HCT116 (cell line): Measurements from ENCODE around the gene NFIA. TPM values are rescaled to one million over a fixed set of nuclear protein-coding genes. Genes with fewer than 3 reads are reported as not detected.

Experiments
- ATAC-seq: fragments of 200-7000 bp; cut with Tn5 transposase; 2 replicates; pipeline ENCODE4 v1.9.1; 2020; ENCODE audit warnings: mild to moderate bottlenecking, moderate library complexity
- BruUV-seq: library from RNA; stranded (reverse); fragments of 400-500 nt; replicated peaks from 2 replicates; lab custom pipeline; 2021; lab: Mats Ljungman, UMichigan
- CTCF ChIA-PET: fragments of 300-600 bp; sonication (Branson Sonifier 250); formaldehyde crosslinking; loops from one replicate; lab custom pipeline; 2021; ENCODE audit warnings: antibody characterized with exemption; lab: Charles Lee
- POLR2A ChIA-PET: fragments of 300-600, 350-600 bp; sonication (Branson Sonifier 250); formaldehyde crosslinking; loops from one replicate; lab custom pipeline; 2021; ENCODE audit warnings: antibody characterized with exemption; lab: Charles Lee
- RAD21 ChIA-PET, 2 experiments: fragments of 300-600 bp; sonication (Branson Sonifier 250); formaldehyde crosslinking; loops; one replicate each; lab custom pipeline; 2023; ENCODE audit warnings: low total read pairs in 2 of 2; ENCODE audit not compliant: uncharacterized antibody in 2 of 2, unreplicated experiment in 2 of 2, low non-redundant PET in 1 of 2; lab: Charles Lee
- DNase-seq: peaks from one replicate; pipeline ENCODE4 v3.0.0-alpha.2; 2010; ENCODE audit warnings: low read depth, low spot score
- H2AFZ ChIP-seq: fragments of 200-600 bp; shearing (Covaris generic), sonication (generic); 2 replicates; pipeline ENCODE4 v1.6.1; 2017; ENCODE audit warnings: low read depth, mixed run types, mixed read lengths, antibody characterized with exemption, low read length; ENCODE audit not compliant: poor library complexity, severe bottlenecking
- H3K27ac ChIP-seq: 2 replicates; pipeline ENCODE4 v1.5.1; 2012; ENCODE audit warnings: low read depth, low read length
- H3K27me3 ChIP-seq: fragments of 200-600 bp; sonication (generic); 2 replicates; pipeline ENCODE4 v1.6.1; 2016; ENCODE audit warnings: mixed run types, low read length, mixed read lengths; ENCODE audit not compliant: insufficient read depth
- H3K36me3 ChIP-seq, 2 experiments: fragments of 200-500 bp in 1 of 2; fragments of 200-600 bp in 1 of 2; sonication (Bioruptor generic) in 1 of 2; sonication (generic) in 1 of 2; 2 replicates each; pipeline versions ENCODE4 v1.5.1 to v1.6.1; 2014 to 2016; ENCODE audit warnings: low read length in 2 of 2, inconsistent platforms in 1 of 2, mixed read lengths in 1 of 2, mixed run types in 1 of 2; ENCODE audit not compliant: insufficient read depth in 2 of 2, control insufficient read depth in 1 of 2
- H3K4me1 ChIP-seq, 2 experiments: fragments of 200-600 bp in 1 of 2; sonication (generic) in 1 of 2; 2 replicates each; pipeline versions ENCODE4 v1.5.1 to v1.6.1; 2012 to 2017; ENCODE audit warnings: low read length in 2 of 2, inconsistent platforms in 1 of 2, mild to moderate bottlenecking in 1 of 2, mixed read lengths in 1 of 2, mixed run types in 1 of 2, moderate library complexity in 1 of 2; ENCODE audit not compliant: insufficient read depth in 2 of 2, control insufficient read depth in 1 of 2
- H3K4me2 ChIP-seq: fragments of 200-600 bp; sonication (generic); 2 replicates; pipeline ENCODE4 v1.6.1; 2017; ENCODE audit warnings: mixed run types, low read length, mixed read lengths
- H3K4me3 ChIP-seq, 2 experiments: fragments of 200-600 bp in 1 of 2; sonication (generic) in 1 of 2; replicated peaks in 1 of 2; 2 replicates each; pipeline ENCODE4 v1.5.1; 2011 to 2016; ENCODE audit warnings: low read length in 2 of 2, control low read depth in 1 of 2, low read depth in 1 of 2, mild to moderate bottlenecking in 1 of 2, mixed read lengths in 1 of 2, mixed run types in 1 of 2
- H3K79me2 ChIP-seq: fragments of 200-600 bp; sonication (generic); 2 replicates; pipeline ENCODE4 v1.6.1; 2017; ENCODE audit warnings: mild to moderate bottlenecking, mixed run types, low read length, moderate library complexity, mixed read lengths; ENCODE audit not compliant: insufficient read depth
- H3K9ac ChIP-seq: fragments of 200-600 bp; sonication (generic); 2 replicates; pipeline ENCODE4 v1.6.1; 2016; ENCODE audit warnings: low read length, mixed read lengths
- H3K9me2 ChIP-seq: fragments of 200-600 bp; sonication (generic), shearing (Covaris generic); 2 replicates; pipeline ENCODE4 v1.6.1; 2017; ENCODE audit warnings: mixed run types, mild to moderate bottlenecking, moderate library complexity; ENCODE audit not compliant: insufficient read depth
- H3K9me3 ChIP-seq, 2 experiments: fragments of 200-500 bp in 1 of 2; fragments of 200-600 bp in 1 of 2; sonication (Bioruptor generic) in 1 of 2; sonication (generic) in 1 of 2; 2 replicates each; pipeline ENCODE4 v1.6.1; 2014 to 2017; ENCODE audit warnings: low read length in 2 of 2, mixed read lengths in 2 of 2, inconsistent platforms in 1 of 2, low read depth in 1 of 2, mild to moderate bottlenecking in 1 of 2, mixed run types in 1 of 2, moderate library complexity in 1 of 2; ENCODE audit not compliant: control insufficient read depth in 1 of 2, insufficient read depth in 1 of 2
- H4K20me1 ChIP-seq: fragments of 200-600 bp; sonication (generic), shearing (Covaris generic); 2 replicates; pipeline ENCODE4 v1.6.1; 2017; ENCODE audit warnings: mixed run types, mild to moderate bottlenecking, moderate library complexity; ENCODE audit not compliant: insufficient read depth
- ELF1 ChIP-seq: IDR thresholded peaks from 2 replicates; pipeline ENCODE4 v1.6.1; 2012; ENCODE audit warnings: low read depth, borderline replicate concordance
- FOSL1 ChIP-seq: IDR thresholded peaks from 2 replicates; pipeline ENCODE4 v1.6.1; 2012; ENCODE audit warnings: low read depth
- POLR2A ChIP-seq: IDR thresholded peaks from 2 replicates; pipeline ENCODE4 v1.7.0; 2011; ENCODE audit warnings: borderline replicate concordance; ENCODE audit not compliant: insufficient read depth, insufficient read length; ENCODE audit errors: extremely low read depth
- POLR2AphosphoS5 ChIP-seq: IDR thresholded peaks from 2 replicates; pipeline ENCODE4 v1.6.1; 2011; ENCODE audit warnings: mild to moderate bottlenecking, low read depth, low read length, moderate library complexity
- SP1 ChIP-seq: IDR thresholded peaks from 2 replicates; pipeline ENCODE4 v1.6.1; 2012; ENCODE audit warnings: low read depth
- SRF ChIP-seq: IDR thresholded peaks from 2 replicates; pipeline ENCODE4 v1.6.1; 2012; ENCODE audit warnings: low read depth
- TCF7L2 ChIP-seq: IDR thresholded peaks from 2 replicates; pipeline ENCODE4 v1.7.0; 2011; ENCODE audit warnings: borderline replicate concordance, inconsistent platforms; ENCODE audit not compliant: insufficient read depth, insufficient read length; ENCODE audit errors: extremely low read depth
- YY1 ChIP-seq: IDR thresholded peaks from 2 replicates; pipeline ENCODE4 v1.6.1; 2011; ENCODE audit warnings: low read length, low read depth, moderate library complexity, mild to moderate bottlenecking; ENCODE audit not compliant: insufficient replicate concordance; ENCODE audit errors: extremely low read depth
- intact Hi-C: fragments of 100-400 bp; cut with micrococcal nuclease; formaldehyde crosslinking; loops from 2 replicates; pipeline ENCODE4 v1.10.0; 2022
- total RNA-seq: library from RNA; stranded (reverse); gene quantifications from one replicate; pipeline ENCODE4 v1.2.1, GENCODE V29; 2021; ENCODE audit not compliant: unreplicated experiment
- TF ChIP-seq, protein P1 (sequence below): IDR thresholded peaks from 2 replicates; pipeline ENCODE4 v1.6.1; 2012
- TF ChIP-seq, protein P2 (sequence below): IDR thresholded peaks from 2 replicates; pipeline ENCODE4 v1.6.1; 2011; ENCODE audit warnings: mild to moderate bottlenecking, low read length, moderate library complexity; ENCODE audit not compliant: insufficient replicate concordance; ENCODE audit errors: extremely low read depth
- TF ChIP-seq, protein P3 (sequence below): IDR thresholded peaks from 2 replicates; pipeline ENCODE4 v1.6.1; 2012; ENCODE audit warnings: low read depth

Gene NFIA
- total RNA-seq, 1 experiment from 2014 or later: 17.2 TPM

DNA sequence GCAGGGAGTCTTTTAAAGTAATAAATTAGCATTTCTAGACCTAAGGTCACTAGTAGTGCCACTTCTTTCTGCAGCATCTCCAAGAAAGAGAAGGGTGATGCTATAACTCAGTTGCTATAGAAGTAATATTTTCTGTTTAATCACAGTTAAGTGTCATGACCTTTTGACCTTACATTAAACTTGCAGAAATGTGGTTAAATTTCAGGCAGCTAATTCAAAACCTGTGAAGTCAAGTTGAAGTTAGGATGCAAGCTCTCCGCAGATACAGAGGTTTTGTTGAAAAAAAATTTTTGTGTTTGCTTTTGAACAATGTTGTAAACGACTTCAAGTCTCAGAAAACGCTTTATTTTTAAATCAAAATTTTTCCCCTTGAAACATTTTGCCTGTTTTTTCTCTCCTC lies 193.9 kb downstream of the NFIA start:
- Histone ChIP-seq H3K27ac (no peak overlapping the region), H3K36me3 (no peaks in the 10 kb centered on the region), H3K4me2 (no peak overlapping the region), H3K79me2 (no peaks in the 10 kb centered on the region), H4K20me1 (no peaks in the 10 kb centered on the region), H2AFZ (no peak overlapping the region), H3K4me1 (no peaks in the 10 kb centered on the region), H3K9ac (no peak overlapping the region), H3K9me3 (no peaks in the 10 kb centered on the region), H3K4me3 (no peak overlapping the region), H3K27me3 (no peaks in the 10 kb centered on the region), H3K9me2 (no peaks in the 10 kb centered on the region)
- TF ChIP-seq, protein P1, sequence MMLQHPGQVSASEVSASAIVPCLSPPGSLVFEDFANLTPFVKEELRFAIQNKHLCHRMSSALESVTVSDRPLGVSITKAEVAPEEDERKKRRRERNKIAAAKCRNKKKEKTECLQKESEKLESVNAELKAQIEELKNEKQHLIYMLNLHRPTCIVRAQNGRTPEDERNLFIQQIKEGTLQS: no peak
- TF ChIP-seq POLR2A: no peak
- TF ChIP-seq SRF: no peak
- RAD21 ChIA-PET: no interaction called here
- DNase-seq (no peak), ATAC-seq (no peak)
- intact Hi-C loops: no loop called here
- POLR2A ChIA-PET: no interaction called here
- no TSS peak for BruUV-seq
- CTCF ChIA-PET: no interaction called here

DNA sequence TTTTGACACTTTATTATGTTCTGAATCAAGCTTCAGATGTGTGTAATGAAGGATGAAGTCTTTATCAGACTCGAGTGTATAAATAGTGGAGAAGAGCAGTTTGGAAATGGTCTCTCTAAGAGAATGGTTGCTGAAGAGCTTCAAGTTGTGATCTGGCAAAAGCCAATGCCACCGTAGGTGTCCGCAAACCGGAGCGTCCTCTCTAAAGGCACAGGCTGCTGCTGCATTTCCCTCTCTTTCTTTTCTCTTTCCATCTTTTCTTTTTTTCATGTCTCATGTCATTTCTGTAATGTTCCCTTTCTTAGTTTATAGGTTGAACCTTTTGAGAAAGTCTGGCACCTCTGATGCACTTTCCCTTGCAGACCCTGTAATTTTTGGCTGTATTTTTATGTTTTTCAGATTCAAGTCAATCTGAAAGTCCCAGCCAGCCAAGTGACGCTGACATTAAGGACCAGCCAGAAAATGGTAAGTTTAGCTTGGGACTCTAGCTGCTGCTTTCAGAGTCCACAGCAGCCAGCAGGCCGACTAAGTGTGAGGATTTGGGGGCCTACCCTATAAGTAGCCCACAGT lies 194.8 kb downstream of the NFIA start:
- Histone ChIP-seq H3K27me3 (no peaks in the 10 kb centered on the region), H3K4me2 (no peak overlapping the region), H3K9ac (no peak overlapping the region), H3K4me3 (no peak overlapping the region), H3K9me3 (no peaks in the 10 kb centered on the region), H4K20me1 (no peaks in the 10 kb centered on the region), H3K36me3 (no peaks in the 10 kb centered on the region), H3K27ac (no peak overlapping the region), H3K79me2 (no peaks in the 10 kb centered on the region), H2AFZ (no peak overlapping the region), H3K4me1 (no peaks in the 10 kb centered on the region), H3K9me2 (no peaks in the 10 kb centered on the region)
- ChIA-PET CTCF (no interaction called here), RAD21 (no interaction called here), POLR2A (interaction anchor here (0.5 kb wide), 1 partner anchor 9 kb away, joined by 3 read pairs; no protein-coding TSS in a partner anchor)
- intact Hi-C loops: no loop called here
- no TSS peak for BruUV-seq
- DNase-seq (no peak), ATAC-seq (no peak)
- TF ChIP-seq, protein P1: no peak
- TF ChIP-seq, protein P2, sequence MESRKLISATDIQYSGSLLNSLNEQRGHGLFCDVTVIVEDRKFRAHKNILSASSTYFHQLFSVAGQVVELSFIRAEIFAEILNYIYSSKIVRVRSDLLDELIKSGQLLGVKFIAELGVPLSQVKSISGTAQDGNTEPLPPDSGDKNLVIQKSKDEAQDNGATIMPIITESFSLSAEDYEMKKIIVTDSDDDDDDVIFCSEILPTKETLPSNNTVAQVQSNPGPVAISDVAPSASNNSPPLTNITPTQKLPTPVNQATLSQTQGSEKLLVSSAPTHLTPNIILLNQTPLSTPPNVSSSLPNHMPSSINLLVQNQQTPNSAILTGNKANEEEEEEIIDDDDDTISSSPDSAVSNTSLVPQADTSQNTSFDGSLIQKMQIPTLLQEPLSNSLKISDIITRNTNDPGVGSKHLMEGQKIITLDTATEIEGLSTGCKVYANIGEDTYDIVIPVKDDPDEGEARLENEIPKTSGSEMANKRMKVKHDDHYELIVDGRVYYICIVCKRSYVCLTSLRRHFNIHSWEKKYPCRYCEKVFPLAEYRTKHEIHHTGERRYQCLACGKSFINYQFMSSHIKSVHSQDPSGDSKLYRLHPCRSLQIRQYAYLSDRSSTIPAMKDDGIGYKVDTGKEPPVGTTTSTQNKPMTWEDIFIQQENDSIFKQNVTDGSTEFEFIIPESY: no peak
- TF ChIP-seq TCF7L2 (no peak), YY1 (no peak), ELF1 (no peak), FOSL1 (no peak), POLR2AphosphoS5 (no peak), SP1 (no peak)
- TF ChIP-seq, protein P3, sequence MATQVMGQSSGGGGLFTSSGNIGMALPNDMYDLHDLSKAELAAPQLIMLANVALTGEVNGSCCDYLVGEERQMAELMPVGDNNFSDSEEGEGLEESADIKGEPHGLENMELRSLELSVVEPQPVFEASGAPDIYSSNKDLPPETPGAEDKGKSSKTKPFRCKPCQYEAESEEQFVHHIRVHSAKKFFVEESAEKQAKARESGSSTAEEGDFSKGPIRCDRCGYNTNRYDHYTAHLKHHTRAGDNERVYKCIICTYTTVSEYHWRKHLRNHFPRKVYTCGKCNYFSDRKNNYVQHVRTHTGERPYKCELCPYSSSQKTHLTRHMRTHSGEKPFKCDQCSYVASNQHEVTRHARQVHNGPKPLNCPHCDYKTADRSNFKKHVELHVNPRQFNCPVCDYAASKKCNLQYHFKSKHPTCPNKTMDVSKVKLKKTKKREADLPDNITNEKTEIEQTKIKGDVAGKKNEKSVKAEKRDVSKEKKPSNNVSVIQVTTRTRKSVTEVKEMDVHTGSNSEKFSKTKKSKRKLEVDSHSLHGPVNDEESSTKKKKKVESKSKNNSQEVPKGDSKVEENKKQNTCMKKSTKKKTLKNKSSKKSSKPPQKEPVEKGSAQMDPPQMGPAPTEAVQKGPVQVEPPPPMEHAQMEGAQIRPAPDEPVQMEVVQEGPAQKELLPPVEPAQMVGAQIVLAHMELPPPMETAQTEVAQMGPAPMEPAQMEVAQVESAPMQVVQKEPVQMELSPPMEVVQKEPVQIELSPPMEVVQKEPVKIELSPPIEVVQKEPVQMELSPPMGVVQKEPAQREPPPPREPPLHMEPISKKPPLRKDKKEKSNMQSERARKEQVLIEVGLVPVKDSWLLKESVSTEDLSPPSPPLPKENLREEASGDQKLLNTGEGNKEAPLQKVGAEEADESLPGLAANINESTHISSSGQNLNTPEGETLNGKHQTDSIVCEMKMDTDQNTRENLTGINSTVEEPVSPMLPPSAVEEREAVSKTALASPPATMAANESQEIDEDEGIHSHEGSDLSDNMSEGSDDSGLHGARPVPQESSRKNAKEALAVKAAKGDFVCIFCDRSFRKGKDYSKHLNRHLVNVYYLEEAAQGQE: no peak
